Gastroesophageal sphincter (tissue), 3 donors: ENCODE data around the gene PTPN1.

ENCODE experiments used
- EP300 ChIP-seq: sonication (generic); formaldehyde crosslinking; IDR thresholded peaks from one replicate; pipeline ENCODE4 v1.6.1; 2017; ENCODE audit warnings: antibody characterized with exemption, mild to moderate bottlenecking
- POLR2A ChIP-seq, 2 donors: fragments of 450-650 bp; IDR thresholded peaks; one replicate each; pipeline ENCODE4 v1.6.1; 2017; ENCODE audit warnings: antibody characterized with exemption in 2 of 2, mild to moderate bottlenecking in 2 of 2, moderate library complexity in 1 of 2
- POLR2AphosphoS5 ChIP-seq: sonication (generic); formaldehyde crosslinking; IDR thresholded peaks from one replicate; pipeline ENCODE4 v1.6.1; 2017; ENCODE audit warnings: antibody characterized with exemption
- TF ChIP-seq, protein P1 (sequence below), 4 experiments: fragments of 200-600 bp in 2 of 4; fragments of 450-650 bp in 2 of 4; sonication (generic) in 1 of 4; IDR thresholded peaks; one replicate each; pipeline ENCODE4 v1.5.1; 2017 to 2019; ENCODE audit warnings: antibody characterized with exemption in 4 of 4, mild to moderate bottlenecking in 2 of 4, moderate library complexity in 2 of 4

DNA sequence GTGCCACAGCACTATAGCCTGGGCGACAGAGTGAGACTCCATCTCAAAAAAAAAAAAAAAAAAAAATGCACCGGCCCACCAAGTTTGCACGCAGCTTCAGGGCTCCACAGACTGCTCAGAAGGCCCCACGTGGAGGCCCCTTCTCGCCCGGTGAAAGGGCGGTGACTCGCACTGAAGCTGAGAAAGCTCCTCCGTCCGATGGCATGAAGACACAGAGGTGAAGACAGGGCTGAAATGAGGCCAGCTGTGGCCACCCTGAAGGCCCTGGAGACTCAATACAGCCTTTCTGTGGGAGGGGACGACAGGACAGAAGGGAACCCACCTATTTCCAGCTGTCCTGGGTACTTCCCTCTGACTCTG is 84.0 kb downstream of the PTPN1 start:
- TF ChIP-seq, protein P1, sequence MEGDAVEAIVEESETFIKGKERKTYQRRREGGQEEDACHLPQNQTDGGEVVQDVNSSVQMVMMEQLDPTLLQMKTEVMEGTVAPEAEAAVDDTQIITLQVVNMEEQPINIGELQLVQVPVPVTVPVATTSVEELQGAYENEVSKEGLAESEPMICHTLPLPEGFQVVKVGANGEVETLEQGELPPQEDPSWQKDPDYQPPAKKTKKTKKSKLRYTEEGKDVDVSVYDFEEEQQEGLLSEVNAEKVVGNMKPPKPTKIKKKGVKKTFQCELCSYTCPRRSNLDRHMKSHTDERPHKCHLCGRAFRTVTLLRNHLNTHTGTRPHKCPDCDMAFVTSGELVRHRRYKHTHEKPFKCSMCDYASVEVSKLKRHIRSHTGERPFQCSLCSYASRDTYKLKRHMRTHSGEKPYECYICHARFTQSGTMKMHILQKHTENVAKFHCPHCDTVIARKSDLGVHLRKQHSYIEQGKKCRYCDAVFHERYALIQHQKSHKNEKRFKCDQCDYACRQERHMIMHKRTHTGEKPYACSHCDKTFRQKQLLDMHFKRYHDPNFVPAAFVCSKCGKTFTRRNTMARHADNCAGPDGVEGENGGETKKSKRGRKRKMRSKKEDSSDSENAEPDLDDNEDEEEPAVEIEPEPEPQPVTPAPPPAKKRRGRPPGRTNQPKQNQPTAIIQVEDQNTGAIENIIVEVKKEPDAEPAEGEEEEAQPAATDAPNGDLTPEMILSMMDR (IDR thresholded peaks at IDR 0.05), result no peak
- TF ChIP-seq POLR2A (IDR thresholded peaks at IDR 0.05), result no peak
- TF ChIP-seq POLR2AphosphoS5, result no peak
- TF ChIP-seq EP300, result no peak
